Activated CD4-positive, alpha-beta T cell treated with anti-CD3 and anti-CD28 coated beads, Interleukin-2, amount 10 ng/mL, durations not matched to agents 7 days and 5 days (primary cell): ENCODE data around the gene SPP2. TPM values are rescaled to one million over a fixed set of nuclear protein-coding genes. Genes with fewer than 3 reads are reported as not detected.

Experiments
- CTCF ChIA-PET: fragments of 350-600 bp; sonication (Branson Sonifier 250); formaldehyde crosslinking; loops from one replicate; lab custom pipeline; 2021; ENCODE audit warnings: antibody characterized with exemption; lab: Charles Lee
- POLR2A ChIA-PET: fragments of 350-600 bp; sonication (Branson Sonifier 250); formaldehyde crosslinking; loops from one replicate; lab custom pipeline; 2021; ENCODE audit warnings: antibody characterized with exemption; lab: Charles Lee
- DNase-seq: peaks from one replicate; pipeline ENCODE4 v3.0.0-alpha.2; 2020
- H3K27ac Mint-ChIP-seq: one replicate; pipeline ENCODE4 v1.8.0; 2021; ENCODE audit warnings: mild to moderate bottlenecking, moderate library complexity, mixed read lengths
- H3K27me3 Mint-ChIP-seq: one replicate; pipeline ENCODE4 v1.8.0; 2021; ENCODE audit warnings: mixed read lengths
- H3K36me3 Mint-ChIP-seq: one replicate; pipeline ENCODE4 v1.8.0; 2021; ENCODE audit warnings: low read depth, mixed read lengths
- H3K4me1 Mint-ChIP-seq: one replicate; pipeline ENCODE4 v1.8.0; 2021; ENCODE audit warnings: mixed read lengths
- H3K4me3 Mint-ChIP-seq: one replicate; pipeline ENCODE4 v1.8.0; 2021; ENCODE audit warnings: mild to moderate bottlenecking, moderate library complexity, mixed read lengths
- H3K9me3 Mint-ChIP-seq: one replicate; pipeline ENCODE4 v1.8.0; 2021; ENCODE audit warnings: mixed read lengths
- total RNA-seq, 2 experiments: library from RNA; stranded (reverse); gene quantifications; one replicate each; pipeline ENCODE4 v1.2.3, GENCODE V29; 2021

Gene SPP2
- total RNA-seq, 2 experiments from 2014 or later = not detected

GRCh38 chr2:234025466-234025865 is 25.0 kb upstream of the SPP2 start:
- Mint-ChIP-seq H3K27ac (peak overlapping the region; percentile 83), H3K27me3 (peaks cover 19% of the 10 kb centered on the region), H3K4me3 (peak overlapping the region; percentile 60), H3K4me1 (peaks cover 40% of the 10 kb centered on the region), H3K9me3 (peaks cover 17% of the 10 kb centered on the region), H3K36me3 (peaks cover 3% of the 10 kb centered on the region)
- peak; percentile 35 for DNase-seq
- POLR2A ChIA-PET = no interaction called here
- CTCF ChIA-PET = interaction anchor here (0.7 to 1.2 kb wide), 3 partner anchors 46 to 509 kb away, joined by 3 to 4 read pairs (median 3); no protein-coding TSS in a partner anchor

- Mint-ChIP-seq H3K27me3 (peaks cover 21% of the 10 kb centered on the region), H3K4me3 (peak overlapping the region; percentile 60), H3K27ac (peak overlapping the region; percentile 83), H3K36me3 (peaks cover 3% of the 10 kb centered on the region), H3K4me1 (peaks cover 44% of the 10 kb centered on the region), H3K9me3 (peaks cover 17% of the 10 kb centered on the region)
- DNase-seq = no peak
- ChIA-PET CTCF (interaction anchor here (0.7 to 1.2 kb wide), 3 partner anchors 46 to 509 kb away, joined by 3 to 4 read pairs (median 3); no protein-coding TSS in a partner anchor), POLR2A (interaction anchor here (0.6 kb wide), 1 partner anchor 595 kb away, joined by 5 read pairs; no protein-coding TSS in a partner anchor)
These were observed 24.6 kb upstream of the SPP2 start for GRCh38 chr2:234025891-234026401.

GRCh38 chr2:234026693-234027254 is 23.7 kb upstream of the SPP2 start:
- Mint-ChIP-seq H3K36me3 (peaks cover 3% of the 10 kb centered on the region), H3K4me1 (peaks cover 53% of the 10 kb centered on the region), H3K27me3 (peaks cover 19% of the 10 kb centered on the region), H3K9me3 (peaks cover 19% of the 10 kb centered on the region), H3K4me3 (no peak overlapping the region), H3K27ac (peak overlapping the region; percentile 76)
- no peak for DNase-seq
- CTCF ChIA-PET = no interaction called here
- POLR2A ChIA-PET = no interaction called here

- no peak overlapping the region for H3K27ac Mint-ChIP-seq
- no peak overlapping the region for H3K4me3 Mint-ChIP-seq
- H3K36me3 Mint-ChIP-seq = peaks cover 6% of the 10 kb centered on the region
- ChIA-PET POLR2A (no interaction called here), CTCF (no interaction called here)
- H3K4me1 Mint-ChIP-seq = peaks cover 61% of the 10 kb centered on the region
- peaks cover 19% of the 10 kb centered on the region for H3K27me3 Mint-ChIP-seq
- DNase-seq = no peak
- peaks cover 18% of the 10 kb centered on the region for H3K9me3 Mint-ChIP-seq
These were observed 22.9 kb upstream of the SPP2 start for GRCh38 chr2:234027641-234028040.

GRCh38 chr2:234029150-234029733 is 21.3 kb upstream of the SPP2 start:
- Mint-ChIP-seq H3K4me1 (peaks cover 68% of the 10 kb centered on the region), H3K36me3 (peaks cover 19% of the 10 kb centered on the region), H3K4me3 (no peak overlapping the region), H3K9me3 (peaks cover 16% of the 10 kb centered on the region), H3K27ac (no peak overlapping the region), H3K27me3 (peaks cover 21% of the 10 kb centered on the region)
- CTCF ChIA-PET = interaction anchor here (0.9 kb wide), 1 partner anchor 20 kb away, joined by 4 read pairs; no protein-coding TSS in a partner anchor
- POLR2A ChIA-PET = no interaction called here
- no peak for DNase-seq

GRCh38 chr2:234031207-234031606 is 19.3 kb upstream of the SPP2 start:
- H3K9me3 Mint-ChIP-seq = peaks cover 18% of the 10 kb centered on the region
- POLR2A ChIA-PET = no interaction called here
- H3K27ac Mint-ChIP-seq = no peak overlapping the region
- DNase-seq = no peak
- H3K4me3 Mint-ChIP-seq = no peak overlapping the region
- peaks cover 23% of the 10 kb centered on the region for H3K27me3 Mint-ChIP-seq
- H3K36me3 Mint-ChIP-seq = peaks cover 22% of the 10 kb centered on the region
- H3K4me1 Mint-ChIP-seq = peaks cover 53% of the 10 kb centered on the region
- CTCF ChIA-PET = no interaction called here

- H3K9me3 Mint-ChIP-seq = peaks cover 17% of the 10 kb centered on the region
- ChIA-PET POLR2A (no interaction called here), CTCF (interaction anchor here (0.6 kb wide), 1 partner anchor 167 kb away, joined by 4 read pairs; no protein-coding TSS in a partner anchor)
- peak overlapping the region; percentile 69 for H3K27ac Mint-ChIP-seq
- peak; percentile 68 for DNase-seq
- no peak overlapping the region for H3K4me3 Mint-ChIP-seq
- peaks cover 20% of the 10 kb centered on the region for H3K27me3 Mint-ChIP-seq
- peaks cover 22% of the 10 kb centered on the region for H3K36me3 Mint-ChIP-seq
- H3K4me1 Mint-ChIP-seq = peaks cover 41% of the 10 kb centered on the region
These were observed 18.1 kb upstream of the SPP2 start for GRCh38 chr2:234032279-234032856.

GRCh38 chr2:234033174-234033573 is 17.3 kb upstream of the SPP2 start:
- Mint-ChIP-seq H3K4me3 (no peak overlapping the region), H3K4me1 (peaks cover 36% of the 10 kb centered on the region), H3K27ac (peak overlapping the region; percentile 69), H3K9me3 (peaks cover 12% of the 10 kb centered on the region), H3K36me3 (peaks cover 20% of the 10 kb centered on the region), H3K27me3 (peaks cover 19% of the 10 kb centered on the region)
- CTCF ChIA-PET = no interaction called here
- DNase-seq = no peak
- POLR2A ChIA-PET = no interaction called here

GRCh38 chr2:234033885-234034284 is 16.6 kb upstream of the SPP2 start:
- Mint-ChIP-seq H3K4me3 (no peak overlapping the region), H3K36me3 (peaks cover 20% of the 10 kb centered on the region), H3K9me3 (peaks cover 12% of the 10 kb centered on the region), H3K4me1 (peaks cover 34% of the 10 kb centered on the region), H3K27me3 (peaks cover 21% of the 10 kb centered on the region), H3K27ac (no peak overlapping the region)
- ChIA-PET CTCF (no interaction called here), POLR2A (no interaction called here)
- DNase-seq = no peak

GRCh38 chr2:234038076-234038802 is 12.3 kb upstream of the SPP2 start:
- Mint-ChIP-seq H3K36me3 (peaks cover 13% of the 10 kb centered on the region), H3K27ac (no peak overlapping the region), H3K9me3 (peaks cover 8% of the 10 kb centered on the region), H3K4me1 (peaks cover 2% of the 10 kb centered on the region), H3K27me3 (peaks cover 31% of the 10 kb centered on the region), H3K4me3 (no peak overlapping the region)
- ChIA-PET CTCF (no interaction called here), POLR2A (no interaction called here)
- no peak for DNase-seq

GRCh38 chr2:234044157-234044556 is 6.3 kb upstream of the SPP2 start:
- no peak for DNase-seq
- no peak overlapping the region for H3K4me3 Mint-ChIP-seq
- H3K36me3 Mint-ChIP-seq = peaks cover 2% of the 10 kb centered on the region
- H3K4me1 Mint-ChIP-seq = no peaks in the 10 kb centered on the region
- ChIA-PET POLR2A (no interaction called here), CTCF (no interaction called here)
- H3K27ac Mint-ChIP-seq = no peak overlapping the region
- H3K9me3 Mint-ChIP-seq = no peaks in the 10 kb centered on the region
- peaks cover 31% of the 10 kb centered on the region for H3K27me3 Mint-ChIP-seq

GRCh38 chr2:234046521-234046920 is 4.0 kb upstream of the SPP2 start:
- Mint-ChIP-seq H3K4me1 (no peaks in the 10 kb centered on the region), H3K27me3 (peaks cover 24% of the 10 kb centered on the region), H3K36me3 (peaks cover 2% of the 10 kb centered on the region), H3K4me3 (no peak overlapping the region), H3K27ac (no peak overlapping the region), H3K9me3 (no peaks in the 10 kb centered on the region)
- no peak for DNase-seq
- POLR2A ChIA-PET = no interaction called here
- CTCF ChIA-PET = interaction anchor here (0.7 kb wide), 1 partner anchor 881 kb away, joined by 3 read pairs; no protein-coding TSS in a partner anchor
